Inflammatory macrophage treated with lipopolysaccharide for 4 hours (primary cell): Measurements from ENCODE around the gene CSMD2.

Experiments
- DNase-seq: peaks from one replicate; pipeline ENCODE4 v3.0.0-alpha.2; 2020

Gene CSMD2

DNA sequence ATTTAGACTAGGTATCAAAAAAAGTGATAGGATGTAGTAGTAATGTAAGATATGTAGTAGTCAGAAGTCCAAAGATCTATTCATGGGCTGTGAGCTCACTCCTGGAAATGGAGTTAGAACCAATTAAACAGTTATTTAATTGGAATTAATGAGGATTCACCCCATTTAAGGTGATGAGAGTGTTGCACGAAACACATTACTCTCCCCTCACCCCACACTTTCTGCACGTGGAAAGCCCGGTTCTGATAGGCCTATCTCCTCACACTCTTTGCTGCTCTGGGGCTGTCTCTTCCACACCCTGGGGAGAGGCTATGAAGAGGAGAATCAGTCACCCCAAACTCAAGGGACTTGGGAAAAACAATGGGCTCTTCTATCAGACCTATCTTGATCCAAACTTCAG, 174.7 kb downstream of the CSMD2 start:
- DNase-seq: no peak

DNA sequence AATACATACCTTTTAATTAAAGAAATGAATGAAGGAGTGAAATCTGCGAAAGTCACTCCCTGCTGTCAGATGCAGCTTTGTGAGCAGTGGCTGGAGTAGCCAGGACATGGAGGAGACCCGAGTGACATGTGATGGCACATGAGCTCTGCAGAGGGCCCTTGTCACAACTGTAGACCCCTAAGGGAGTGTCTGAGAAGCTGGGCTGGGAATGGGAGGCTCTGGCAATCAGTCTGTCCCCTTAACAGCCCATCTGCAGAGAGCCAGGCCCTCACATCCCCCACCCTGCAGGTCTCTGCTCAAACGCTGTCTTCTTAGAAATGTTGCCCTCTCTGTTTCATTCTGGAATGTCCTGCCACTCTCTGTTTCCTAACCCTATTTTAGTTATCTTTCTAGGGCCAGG, 176.9 kb downstream of the CSMD2 start:
- DNase-seq: no peak

DNA sequence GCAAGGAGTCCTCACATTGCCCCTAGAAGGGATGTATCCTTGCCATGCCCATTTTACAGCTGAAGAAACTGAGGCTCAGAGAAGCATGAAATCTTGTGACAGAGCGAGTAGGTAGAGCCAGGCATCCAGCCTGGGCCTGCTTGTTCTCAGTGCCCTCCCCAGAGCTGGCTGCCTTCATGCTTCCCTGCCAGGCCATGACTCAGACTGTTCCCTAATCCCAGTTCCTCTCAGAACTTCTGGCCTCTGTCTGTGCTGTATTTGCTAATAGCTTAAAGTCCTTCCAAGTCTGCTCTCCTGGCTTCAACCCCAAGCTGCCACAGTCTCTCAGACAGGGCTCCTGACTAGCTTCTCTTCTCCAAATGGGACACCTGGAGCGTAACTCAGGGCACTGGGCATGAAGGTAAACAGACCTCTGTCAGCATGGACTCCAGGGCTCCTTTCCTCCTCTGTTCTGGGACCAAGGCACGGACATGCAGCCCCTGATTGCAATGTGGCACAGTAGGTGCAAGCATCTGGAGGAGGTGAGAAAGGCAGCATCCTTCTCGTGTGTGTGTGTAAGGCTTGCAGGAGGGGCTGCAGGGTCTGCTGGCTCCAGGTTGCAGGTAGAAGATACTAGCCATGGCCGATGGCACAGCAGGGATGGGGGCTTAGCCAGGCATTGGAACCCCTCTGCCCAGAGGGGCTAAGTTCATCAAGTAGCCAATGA, 178.5 kb downstream of the CSMD2 start:
- DNase-seq: no peak

DNA sequence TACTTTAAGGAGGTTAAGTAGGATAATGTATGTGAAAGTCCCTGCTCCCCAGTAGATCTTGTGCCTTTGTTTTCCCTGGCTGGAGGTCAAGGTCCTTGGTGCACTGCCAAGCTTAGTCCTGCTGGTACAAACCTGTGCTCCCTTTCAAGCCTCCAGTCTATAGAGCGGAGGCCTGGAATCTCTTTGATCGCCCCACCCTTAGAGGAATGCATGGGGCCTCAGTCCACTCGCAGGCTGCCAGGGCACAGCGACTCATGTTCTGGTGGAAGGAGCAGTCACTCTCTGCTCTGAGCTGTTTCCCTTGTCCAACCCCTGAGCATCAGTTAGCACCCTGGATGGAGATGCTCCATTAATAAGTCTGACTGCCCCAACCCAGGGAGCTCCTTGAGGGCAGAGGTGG, 179.4 kb downstream of the CSMD2 start:
- DNase-seq: no peak

DNA sequence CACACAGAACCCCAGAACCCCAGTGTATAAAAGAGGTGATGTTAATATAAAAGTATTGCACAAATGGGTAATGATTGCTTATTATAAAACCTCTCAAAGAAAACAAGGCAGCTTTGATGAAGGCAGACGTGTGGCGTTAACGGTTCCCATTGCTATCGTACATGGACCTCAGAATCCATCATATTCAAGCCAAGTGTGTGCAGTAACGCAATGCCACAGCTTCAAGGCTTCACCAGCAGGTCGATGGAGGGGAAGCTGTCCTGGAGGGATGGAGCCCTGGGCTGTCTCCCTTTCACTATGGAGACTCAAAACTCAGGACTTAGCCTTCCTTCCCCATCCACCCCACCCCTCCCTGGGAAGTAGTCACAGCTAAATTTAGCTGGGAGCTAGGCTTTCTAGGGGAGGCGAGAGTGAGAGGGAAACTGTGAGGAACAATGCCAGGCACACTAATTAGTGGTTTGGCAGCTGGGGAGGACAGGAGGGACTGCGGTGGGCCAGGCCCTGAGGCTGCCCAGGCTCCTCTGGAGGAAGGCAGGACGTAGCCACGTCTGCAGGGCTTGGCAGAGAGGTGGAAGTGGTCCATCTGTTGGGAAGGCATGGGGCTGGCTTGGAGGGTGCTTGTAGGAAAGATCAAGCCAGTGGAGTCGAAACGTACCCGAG, 180.0 kb downstream of the CSMD2 start:
- no peak for DNase-seq

DNA sequence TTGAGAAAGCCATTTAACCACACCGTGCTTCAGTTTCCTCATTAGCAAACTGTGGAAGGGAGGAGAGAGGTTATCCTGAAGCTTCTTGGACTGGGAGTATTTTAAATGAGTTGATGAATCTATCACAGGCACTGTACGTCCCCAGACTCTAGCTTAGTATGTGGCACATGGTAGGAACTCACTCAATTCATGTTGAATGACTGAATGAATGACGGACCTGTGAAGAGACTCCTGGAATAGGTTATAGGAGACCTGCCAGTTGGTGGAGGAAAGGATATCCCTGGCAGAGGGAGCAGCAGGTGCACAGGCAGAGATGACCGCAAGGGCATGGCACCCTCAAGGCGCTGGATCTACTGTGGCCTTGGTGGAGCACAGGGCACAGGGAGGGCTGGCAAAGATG, 182.6 kb downstream of the CSMD2 start:
- no peak for DNase-seq

DNA sequence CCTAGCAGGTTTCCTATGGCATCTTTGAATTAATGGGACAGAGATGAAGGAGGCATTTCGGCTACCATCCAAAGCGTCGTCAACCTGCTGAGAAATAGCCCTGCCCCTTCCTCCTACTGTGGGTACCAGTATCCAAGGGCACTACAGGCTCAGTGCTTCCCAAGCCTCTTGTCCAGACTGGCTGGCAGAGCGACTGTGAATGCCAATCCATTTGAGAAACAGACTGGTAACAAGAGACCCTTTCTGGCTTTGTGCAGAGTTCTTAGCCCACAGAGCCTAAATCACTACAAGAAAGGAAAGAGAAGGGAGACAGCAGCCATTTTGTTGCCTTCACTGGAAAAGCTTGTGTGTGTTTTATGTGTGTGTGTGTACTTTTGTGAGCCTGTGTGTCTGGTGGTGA, 185.7 kb downstream of the CSMD2 start:
- DNase-seq: no peak

DNA sequence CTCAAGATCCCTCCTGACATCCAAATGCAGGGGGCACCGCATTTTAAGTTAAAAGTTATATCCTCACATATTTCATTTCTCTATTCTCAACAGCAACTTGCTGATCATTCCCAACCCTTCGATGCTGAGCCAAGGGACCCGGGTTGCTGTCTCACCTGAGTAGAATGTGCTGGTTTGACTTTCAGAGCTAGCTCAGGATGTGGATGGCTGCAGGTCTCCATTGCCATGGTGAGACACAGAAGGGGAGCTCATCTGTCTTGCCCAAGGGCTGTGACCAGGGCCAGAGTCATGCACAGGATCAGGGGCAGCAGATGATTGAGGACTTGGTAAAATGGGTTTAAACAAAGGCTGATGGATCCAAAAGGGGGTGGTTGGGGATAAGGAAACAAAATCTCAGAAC, 189.1 kb downstream of the CSMD2 start:
- DNase-seq: no peak

DNA sequence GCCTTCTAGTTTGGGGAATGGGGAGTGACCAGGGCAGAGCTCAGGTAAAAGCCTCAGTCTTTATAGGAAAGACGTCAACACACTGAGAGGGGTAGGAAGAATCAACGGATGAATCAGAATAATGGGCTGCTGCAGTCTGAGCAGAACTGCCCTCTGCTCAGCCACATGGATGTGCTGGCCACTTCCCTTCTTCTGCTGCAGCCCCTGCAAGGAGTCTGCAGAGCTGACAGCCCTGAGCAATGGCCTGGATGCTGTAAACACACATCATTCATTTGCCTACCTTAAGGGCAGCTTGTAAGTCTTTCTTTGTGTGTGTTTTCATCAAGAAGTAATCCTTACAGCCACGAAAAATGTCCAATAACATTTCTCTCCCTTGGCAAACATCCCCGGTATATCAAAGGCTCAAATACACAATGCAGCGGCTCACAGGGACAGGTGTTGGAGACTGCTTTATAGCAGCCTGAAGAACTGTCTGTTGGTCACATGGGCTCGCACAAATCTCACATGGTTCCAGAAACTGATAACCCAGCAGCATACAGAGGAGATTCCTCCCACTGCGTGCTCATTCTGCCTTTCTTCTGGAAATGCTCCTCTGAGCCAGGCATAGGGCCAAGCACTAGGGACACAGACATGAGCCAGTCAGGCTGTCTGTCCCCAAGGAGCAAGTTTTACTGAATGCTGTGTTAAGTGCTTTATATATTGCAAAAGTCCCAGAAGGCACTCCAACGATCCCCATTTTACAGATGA, 191.1 kb downstream of the CSMD2 start:
- no peak for DNase-seq

DNA sequence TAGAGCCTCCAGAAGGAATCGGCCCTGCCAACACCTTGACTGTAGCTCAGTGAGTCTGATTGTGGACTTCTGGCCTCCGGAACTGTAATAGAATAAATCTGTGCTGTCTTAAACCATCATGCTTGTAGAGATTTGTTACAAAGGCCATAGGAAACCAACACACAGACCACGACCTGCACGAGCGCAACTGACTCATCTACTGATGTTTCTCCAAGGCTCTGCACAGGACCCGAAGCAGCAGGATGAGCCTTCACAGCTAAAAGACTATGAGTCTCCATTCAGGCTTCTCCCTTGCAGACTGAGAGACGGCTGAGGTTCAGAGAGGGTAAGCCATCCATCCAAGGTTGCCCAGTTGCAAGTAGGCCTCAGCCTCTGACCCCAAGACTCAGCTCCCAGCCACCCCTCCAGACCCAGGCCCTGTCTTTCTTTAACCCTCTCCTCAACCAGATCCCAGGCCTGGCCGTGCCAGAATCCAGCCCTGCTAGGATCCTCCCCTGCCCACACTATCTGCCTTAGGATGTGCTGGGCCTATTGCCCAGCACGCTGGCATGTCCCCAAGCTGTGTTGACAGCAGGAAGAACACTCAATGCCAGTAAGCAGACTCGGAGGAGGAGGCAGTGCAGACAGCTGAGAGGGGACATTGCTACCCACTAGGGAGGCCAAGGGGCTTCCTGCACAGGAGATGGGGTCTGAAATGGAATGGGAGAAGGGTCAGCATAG, 192.2 kb downstream of the CSMD2 start:
- DNase-seq: no peak

DNA sequence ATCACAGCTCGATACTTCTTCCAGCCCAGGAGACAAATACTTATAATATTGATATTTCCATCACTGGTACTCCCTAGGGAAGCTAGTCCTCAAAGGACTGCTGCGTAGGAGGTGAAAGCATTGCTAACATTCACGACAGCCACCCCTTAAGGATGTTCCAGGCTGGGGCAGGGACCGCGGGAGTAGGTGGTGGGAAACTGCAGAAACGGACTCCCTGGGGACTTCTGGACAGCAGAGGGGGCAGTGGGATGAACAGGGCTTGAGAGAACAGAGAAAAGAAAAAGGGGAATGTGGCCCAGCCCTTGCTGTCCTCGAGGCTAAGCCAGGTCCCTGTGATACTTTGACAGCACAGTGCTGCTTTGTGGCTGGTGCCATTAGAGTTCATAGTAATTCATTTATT, 193.1 kb downstream of the CSMD2 start:
- DNase-seq: no peak

DNA sequence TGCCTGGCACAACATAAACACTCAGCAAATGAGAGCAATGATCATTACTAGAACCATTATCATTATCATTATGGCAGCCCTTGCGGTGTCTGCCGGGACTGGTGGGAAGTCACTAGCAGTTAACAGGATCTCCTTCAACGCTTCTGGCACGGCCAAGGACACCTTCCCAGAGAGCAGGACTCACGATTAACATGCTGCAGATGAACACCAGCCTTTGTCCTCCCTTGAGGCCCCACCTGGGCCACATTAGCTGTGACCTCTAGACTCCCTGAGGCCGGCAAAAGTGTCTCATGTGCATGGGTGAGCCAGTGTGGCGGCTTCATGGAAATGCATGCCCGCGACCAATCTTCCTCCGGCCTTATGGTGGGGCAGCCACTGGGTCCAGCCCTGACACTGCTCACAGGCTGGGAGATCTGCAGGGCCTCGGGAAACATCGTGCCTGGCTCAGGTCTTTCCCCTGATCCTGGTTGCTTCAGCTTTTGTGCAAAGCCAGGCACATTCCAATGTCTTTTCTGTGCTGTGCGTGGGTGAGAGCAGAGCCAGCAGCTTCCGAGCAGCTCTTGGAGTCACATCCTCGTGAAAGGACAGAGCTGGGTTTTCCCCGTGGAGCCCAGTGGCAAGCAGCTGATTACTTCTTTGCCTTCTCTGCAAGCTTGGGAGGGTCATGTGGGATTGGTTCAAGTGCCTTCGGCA, 193.9 kb downstream of the CSMD2 start:
- no peak for DNase-seq

DNA sequence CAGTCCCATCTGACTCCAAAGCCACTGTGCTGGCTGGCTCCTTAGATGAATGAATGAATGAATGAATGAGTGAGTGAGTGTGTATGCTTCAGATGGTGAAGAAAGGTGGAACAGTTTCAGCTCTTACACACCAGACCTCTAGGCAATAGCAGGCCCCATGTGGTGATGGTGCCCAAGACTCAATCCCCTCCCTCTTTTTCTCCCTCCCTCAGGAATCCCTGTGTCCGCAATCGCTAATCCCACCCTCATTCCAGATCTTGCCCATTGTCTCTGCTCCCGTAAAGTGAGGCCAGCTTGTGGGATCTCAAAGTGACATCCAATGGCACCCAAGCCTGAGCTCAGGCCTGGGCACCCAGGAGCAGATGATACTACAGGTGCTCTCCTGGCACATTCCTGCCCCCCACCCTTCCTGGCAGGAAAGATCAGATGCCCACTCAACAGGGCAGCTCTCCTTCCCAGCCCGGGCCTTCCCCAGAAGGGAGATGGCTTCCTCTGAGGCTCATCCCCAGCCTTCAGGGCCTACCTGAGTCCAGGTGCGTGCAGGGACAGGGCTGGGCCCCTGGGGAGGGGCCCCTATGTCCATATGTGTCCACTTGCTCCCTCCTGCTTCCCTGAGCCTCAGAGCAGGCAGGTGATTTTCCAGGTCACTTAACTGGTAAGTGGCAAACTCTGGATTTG, 194.7 kb downstream of the CSMD2 start:
- DNase-seq: no peak

DNA sequence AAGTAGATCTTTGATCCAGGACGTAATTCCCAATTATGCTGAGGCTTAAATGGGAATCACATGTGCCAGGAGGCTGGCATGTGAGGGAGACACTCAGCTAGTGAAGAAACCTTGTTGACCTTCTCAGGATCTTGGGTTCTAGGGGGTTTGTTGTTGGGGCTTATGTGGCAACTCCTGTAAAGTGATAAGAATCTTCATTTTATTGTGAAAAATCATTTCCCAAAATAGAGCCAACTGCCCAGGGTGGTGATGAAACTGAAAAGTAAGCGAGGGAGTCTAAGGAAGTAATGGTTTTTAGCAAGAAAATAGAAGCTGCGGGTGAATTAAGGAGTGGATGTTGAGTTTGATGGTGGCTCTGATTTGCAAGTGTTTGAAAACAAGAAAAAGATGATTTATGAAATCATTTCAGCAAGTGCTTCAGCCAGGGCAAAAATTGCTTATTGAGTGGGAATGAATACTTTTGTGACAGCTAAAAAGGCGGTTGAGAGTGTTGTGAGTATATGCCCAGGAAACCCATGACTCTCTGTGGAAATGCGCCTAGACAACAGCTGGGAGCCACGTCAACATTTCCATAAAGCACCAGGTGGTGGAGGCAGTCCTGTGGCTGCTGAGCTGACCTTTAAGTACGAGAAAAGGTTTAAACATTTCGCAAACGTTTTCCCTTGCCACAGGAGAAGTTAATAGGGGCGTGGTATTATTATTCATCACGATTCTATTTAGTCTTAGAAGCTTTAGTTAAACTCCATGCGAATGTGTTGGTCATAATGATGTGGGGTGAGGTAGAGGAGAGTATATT, 198.5 kb downstream of the CSMD2 start:
- DNase-seq: no peak

DNA sequence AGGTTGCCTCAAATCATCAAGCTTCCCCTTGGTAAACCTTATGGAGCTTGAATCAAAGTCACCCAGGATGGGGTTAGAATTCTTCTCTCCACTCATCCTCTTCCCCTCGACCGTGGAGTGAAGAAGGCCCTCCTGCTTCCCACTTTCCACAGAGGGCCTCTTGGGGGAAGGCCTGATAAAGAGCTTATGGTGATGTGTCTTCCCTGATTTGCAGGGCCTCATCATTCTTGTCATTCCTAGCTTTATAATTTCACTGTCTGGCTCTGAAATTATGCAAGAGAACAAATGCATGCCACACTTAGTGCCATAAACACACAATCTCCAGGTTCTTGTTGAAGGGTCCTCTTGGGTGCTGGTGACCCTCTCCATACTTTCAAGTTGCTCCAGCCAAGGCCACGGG, 199.9 kb downstream of the CSMD2 start:
- DNase-seq: no peak

DNA sequence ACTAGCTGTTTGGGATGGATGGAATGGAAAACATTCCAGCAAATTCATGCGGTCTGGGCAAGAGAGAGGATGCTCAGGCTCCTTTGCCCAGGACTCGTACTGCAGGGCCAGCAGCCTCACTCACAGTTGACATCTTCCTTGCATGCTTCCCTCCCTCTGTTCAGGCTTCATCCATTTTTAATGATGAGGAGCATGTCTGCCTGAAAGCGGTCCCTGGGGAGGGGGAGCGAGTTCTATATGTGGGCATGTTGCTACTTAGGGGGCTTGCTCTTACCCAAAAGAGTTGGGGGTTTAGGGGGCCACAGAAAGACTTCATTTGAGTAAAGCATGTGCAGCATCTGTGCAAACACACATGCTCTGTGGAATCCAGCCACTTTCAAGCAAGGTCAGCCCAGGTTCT, 203.0 kb downstream of the CSMD2 start:
- no peak for DNase-seq

DNA sequence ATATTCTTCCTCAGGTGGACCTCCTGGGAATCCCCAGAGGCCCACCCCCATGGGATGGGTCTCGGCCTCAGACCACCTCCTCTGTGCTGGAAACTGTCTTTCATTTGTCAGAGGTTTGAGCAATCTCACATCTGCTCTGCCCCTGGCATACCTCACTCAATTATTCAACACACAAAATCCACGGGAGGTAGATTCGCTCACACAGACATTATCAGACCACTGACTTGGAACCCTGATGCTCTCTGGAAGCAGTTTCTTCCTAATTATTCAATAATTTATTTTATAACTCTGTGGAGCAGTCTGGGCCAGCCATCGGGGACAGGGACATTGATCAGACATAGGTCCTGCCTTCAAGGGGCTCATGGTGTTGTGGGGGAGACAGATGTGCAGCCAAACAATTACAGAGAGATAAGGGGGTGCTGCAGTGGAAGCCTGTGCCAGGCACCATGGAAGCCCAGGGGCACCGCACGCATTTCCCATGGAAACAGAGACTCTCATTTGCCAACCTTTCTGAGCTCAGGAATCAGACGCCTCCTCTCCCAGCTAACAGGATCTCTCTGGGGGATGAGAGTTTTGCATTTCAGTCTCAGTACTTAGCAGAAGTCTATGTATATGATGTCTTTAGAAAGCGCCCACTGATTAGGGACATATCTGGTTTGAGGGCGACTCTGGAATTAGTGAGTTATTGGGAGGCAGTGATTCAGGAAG, 204.7 kb downstream of the CSMD2 start:
- no peak for DNase-seq

DNA sequence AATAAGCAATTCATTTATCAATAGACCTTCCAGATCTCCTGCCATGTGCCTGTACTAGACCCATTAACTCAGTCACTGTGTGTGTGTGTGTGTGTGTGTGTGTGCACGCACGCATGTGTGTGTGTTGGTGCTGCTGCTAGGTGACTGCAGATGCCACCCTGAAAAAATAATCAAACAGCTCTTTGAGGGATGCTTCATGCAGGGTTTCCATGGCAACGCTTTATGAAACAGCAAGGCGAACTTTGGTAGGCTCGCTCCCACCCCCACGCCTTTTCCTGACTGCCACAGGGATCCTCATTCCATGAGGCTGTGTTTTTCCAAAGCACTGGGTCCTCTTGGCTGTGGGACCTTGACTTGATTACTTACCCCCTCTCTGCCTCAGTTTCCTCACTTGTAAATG, 207.2 kb downstream of the CSMD2 start:
- no peak for DNase-seq

DNA sequence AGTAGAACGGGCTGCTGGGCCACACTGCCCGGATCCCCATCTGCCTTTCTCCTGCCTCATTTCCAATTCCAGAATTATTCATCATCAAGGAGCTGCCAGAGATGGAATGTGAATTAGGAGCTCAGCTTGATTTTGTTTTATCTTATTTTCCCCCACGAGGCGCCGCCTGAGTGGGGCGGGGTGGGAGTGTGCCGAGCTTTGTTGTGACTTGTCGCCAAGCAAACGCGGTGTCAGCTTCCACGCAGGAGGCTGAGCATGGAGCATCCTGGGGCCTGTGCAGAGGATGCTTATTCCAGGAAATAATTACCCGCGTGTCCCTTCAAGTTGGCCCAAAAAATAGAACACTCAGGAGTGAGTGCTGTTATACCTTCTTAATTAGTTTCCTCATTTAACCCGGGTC, 209.9 kb downstream of the CSMD2 start:
- no peak for DNase-seq

DNA sequence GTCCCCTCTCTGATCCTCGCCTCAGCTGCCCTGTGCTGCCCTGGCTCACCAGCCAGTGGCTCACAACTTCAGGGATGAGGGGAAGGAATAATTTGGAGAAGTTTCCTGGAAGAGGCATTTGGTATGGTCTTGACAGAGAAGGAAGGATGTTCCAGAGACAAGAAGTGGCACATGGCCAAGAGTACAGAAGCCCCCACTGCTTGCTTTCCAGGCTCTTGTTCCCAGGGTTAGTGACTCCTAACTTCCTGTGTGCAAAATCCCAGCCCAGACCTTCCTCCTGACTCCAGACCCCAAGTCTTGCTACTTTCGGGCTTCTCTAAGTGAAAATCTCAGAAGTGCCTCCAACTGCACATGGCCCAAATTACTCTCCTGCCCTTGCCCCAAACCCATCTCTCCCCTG, 215.5 kb downstream of the CSMD2 start:
- DNase-seq: no peak

DNA sequence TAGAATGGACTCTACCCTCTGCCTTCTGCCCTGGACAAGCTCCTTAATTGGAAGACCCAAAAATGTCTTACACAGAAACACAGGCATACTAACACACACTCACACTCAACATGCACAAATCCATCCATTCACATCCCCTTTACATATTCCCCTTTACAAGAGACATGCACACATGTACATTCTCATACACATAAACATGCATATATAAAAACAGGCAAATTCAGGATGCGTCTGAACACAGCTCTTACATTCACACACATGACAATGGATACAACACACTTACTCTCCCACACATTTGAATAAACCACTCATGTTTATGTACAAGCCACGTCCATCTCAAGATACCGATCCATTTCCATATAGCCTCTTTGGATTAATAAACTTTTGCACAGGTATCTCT, 216.7 kb downstream of the CSMD2 start:
- DNase-seq: no peak
